ENCODE results near the gene LYRM9. TPM values are rescaled to one million over a fixed set of nuclear protein-coding genes. Genes with fewer than 3 reads are reported as not detected.
A peak's percentile ranks its signal among the peaks of the same experiment; 100 is the strongest.

LYRM9 gene
- total RNA-seq, 1 donor from 2014 or later: 2.9 TPM

DNA sequence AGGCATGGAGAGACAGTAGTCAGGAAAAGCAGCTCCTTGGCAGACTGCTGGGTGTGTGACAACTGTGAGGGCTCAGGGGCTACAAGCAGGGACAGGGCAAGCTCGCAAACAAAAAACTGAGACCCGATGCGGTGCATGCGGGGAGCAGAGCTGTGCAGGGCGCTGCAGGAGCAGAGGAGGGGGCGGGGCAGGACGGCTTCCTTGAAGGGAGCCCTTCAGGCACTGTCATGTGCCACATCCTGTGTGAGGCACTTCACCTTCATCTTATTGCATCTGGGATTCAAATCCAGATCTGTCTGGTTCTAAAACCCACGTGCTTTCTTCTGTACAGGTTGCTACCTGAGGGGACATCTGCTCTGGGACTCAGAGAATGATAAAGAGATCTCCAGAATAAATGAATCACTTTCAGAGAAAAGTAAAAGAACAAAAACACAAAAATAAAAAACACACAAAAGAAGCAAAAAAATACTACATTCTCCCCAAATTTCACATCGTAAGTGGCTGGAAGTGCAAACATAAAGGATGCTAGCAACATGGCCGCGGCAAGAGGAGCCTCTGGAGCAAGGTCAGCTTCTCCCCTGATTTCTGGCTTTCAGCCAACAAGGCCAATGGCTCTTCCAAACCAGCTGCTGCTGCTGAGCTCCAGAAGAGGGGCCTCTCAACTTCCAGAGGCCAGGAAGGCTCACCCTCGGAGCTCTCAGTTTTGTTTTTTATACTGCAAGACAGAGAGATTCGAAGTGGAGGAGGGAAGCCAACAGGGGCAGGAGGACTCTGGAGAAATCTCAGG lies 14.2 kb downstream of the LYRM9 start:
- no peak overlapping the region for H3K4me3 ChIP-seq (ENCODE audit: low read depth, low read length)
- TF ChIP-seq CTCF (conservative IDR thresholded peaks at IDR 0.05; ENCODE audit: low read depth, low read length): no peak
- no peak for DNase-seq (ENCODE audit: low read depth)

DNA sequence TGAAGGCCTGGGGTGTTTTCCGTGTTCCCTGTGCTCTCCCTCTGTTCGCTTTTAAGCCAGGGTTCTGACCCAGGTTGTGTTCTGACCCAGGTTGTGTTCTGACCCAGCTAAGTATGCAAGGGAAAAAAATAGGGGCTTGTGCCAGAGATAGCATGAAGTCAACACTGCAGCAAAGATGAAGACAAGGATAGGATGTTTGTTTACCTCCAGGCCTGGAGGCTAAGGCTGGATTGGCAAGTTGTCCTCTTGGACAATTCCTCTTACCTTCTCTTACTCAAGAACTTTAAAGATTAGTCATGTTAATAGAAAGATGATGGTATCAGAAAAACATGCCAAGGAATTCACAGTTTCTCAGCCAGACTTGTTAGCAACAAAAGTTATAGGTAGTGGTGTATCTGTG lies 19.4 kb downstream of the LYRM9 start:
- TF ChIP-seq CTCF (conservative IDR thresholded peaks at IDR 0.05; ENCODE audit: low read depth, low read length): no peak
- DNase-seq (ENCODE audit: low read depth): no peak

DNA sequence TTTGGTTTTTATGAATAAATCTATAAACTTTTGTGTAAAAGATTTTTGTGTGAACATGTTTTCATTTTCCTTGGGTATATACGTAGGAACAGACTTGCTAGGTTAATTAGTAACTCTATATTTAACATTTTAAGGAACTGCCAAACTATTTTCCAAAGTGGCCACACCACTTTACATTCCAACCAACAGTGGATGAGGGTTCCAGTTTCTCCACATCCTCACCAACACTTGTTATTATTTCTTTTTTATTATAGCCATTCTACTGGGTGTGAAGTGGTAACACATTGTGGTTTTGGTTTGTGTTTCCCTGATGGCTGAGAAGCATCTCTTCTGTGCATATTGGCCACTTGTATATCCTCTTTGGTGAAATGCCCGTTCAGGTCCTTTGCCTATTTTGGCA lies 20.0 kb downstream of the LYRM9 start:
- DNase-seq (ENCODE audit: low read depth): no peak
- TF ChIP-seq CTCF (conservative IDR thresholded peaks at IDR 0.05; ENCODE audit: low read depth, low read length): no peak
- H3K4me3 ChIP-seq (ENCODE audit: low read depth, low read length): no peak overlapping the region

More for the DNA sequence above, 19.4 kb downstream of the LYRM9 start:
- no peak overlapping the region for H3K4me3 ChIP-seq (ENCODE audit: low read depth, low read length)

GRCh38 chr17:27872776-27873175 lies 20.4 kb downstream of the LYRM9 start:
- no peak for DNase-seq (ENCODE audit: low read depth)
- H3K4me3 ChIP-seq (ENCODE audit: low read depth, low read length): no peak overlapping the region
- TF ChIP-seq CTCF (conservative IDR thresholded peaks at IDR 0.05; ENCODE audit: low read depth, low read length): no peak

- DNase-seq (ENCODE audit: low read depth): no peak
These were observed 21.8 kb downstream of the LYRM9 start for GRCh38 chr17:27871407-27871806.

GRCh38 chr17:27870345-27870744 lies 22.8 kb downstream of the LYRM9 start:
- DNase-seq (ENCODE audit: low read depth): no peak
- H3K4me3 ChIP-seq (ENCODE audit: low read depth, low read length): no peak overlapping the region
- TF ChIP-seq CTCF (conservative IDR thresholded peaks at IDR 0.05; ENCODE audit: low read depth, low read length): no peak

More at GRCh38 chr17:27871407-27871806, 21.8 kb downstream of the LYRM9 start:
- no peak for TF ChIP-seq CTCF (conservative IDR thresholded peaks at IDR 0.05; ENCODE audit: low read depth, low read length)
- H3K4me3 ChIP-seq (ENCODE audit: low read depth, low read length): no peak overlapping the region

DNA sequence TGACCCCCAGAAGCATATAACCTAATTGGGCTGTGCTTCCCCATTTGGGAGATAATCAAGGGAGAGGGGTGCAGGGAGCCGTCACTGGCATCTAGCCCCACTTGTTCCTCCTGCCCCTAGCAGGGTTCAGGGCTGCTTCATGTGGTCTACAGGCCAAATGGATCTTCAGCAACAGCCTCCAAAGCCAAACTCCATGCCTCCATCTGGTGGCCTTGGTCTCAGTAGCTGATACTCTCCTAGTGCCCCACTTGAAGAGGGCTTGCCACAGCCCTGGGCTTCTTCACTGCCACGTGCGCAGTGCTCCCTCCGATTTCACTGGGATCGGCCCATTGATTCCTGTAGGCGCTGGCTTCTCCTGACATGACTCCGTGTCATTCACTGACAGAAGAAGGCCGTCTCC lies 24.6 kb downstream of the LYRM9 start:
- no peak for DNase-seq (ENCODE audit: low read depth)
- H3K4me3 ChIP-seq (ENCODE audit: low read depth, low read length): no peak overlapping the region
- TF ChIP-seq CTCF (conservative IDR thresholded peaks at IDR 0.05; ENCODE audit: low read depth, low read length): peak; percentile 31

All from epithelial cell of proximal tubule (primary cell).